GM18508 (cell line): ENCODE measurements around the gene DLAT.

Experiments
- ATAC-seq: cut with Tn5 transposase; IDR thresholded peaks from one replicate; pipeline ENCODE4 v1.9.1; 2021; ENCODE audit warnings: moderate number of reproducible peaks; ENCODE audit not compliant: insufficient read depth, unreplicated experiment

The DLAT gene

GRCh38 chr11:112106070-112106469, 80.9 kb downstream of the DLAT start:
- ATAC-seq: no peak
